Muscle layer of duodenum (tissue), 2 donors: ENCODE measurements around the gene SESN1.

Experiments used
- H3K27ac ChIP-seq: one replicate; pipeline ENCODE4 v1.7.0; 2013; ENCODE audit warnings: mild to moderate bottlenecking, low read length
- H3K27me3 ChIP-seq: one replicate; pipeline ENCODE4 v1.7.0; 2013; ENCODE audit warnings: low read depth, mild to moderate bottlenecking, control low read depth, low read length
- H3K36me3 ChIP-seq, 2 donors: one replicate each; pipeline ENCODE4 v1.7.0; 2013; ENCODE audit warnings: low read length in 2 of 2, control low read depth in 1 of 2, mild to moderate bottlenecking in 1 of 2; ENCODE audit not compliant: insufficient read depth in 2 of 2, control insufficient read depth in 1 of 2
- H3K4me1 ChIP-seq, 2 donors: one replicate each; pipeline ENCODE4 v1.7.0; 2013; ENCODE audit warnings: low read length in 2 of 2, mild to moderate bottlenecking in 2 of 2, control low read depth in 1 of 2, moderate library complexity in 1 of 2; ENCODE audit not compliant: insufficient read depth in 2 of 2, control insufficient read depth in 1 of 2
- H3K4me3 ChIP-seq, 2 donors: one replicate each; pipeline ENCODE4 v1.7.0; 2013; ENCODE audit warnings: low read length in 2 of 2, low read depth in 1 of 2, mild to moderate bottlenecking in 1 of 2
- H3K9me3 ChIP-seq, 2 donors: one replicate each; pipeline ENCODE4 v1.7.0; 2013; ENCODE audit warnings: low read length in 2 of 2, control low read depth in 1 of 2, mild to moderate bottlenecking in 1 of 2; ENCODE audit not compliant: control insufficient read depth in 1 of 2
- donor health status: healthy.

The SESN1 gene

GRCh38 chr6:109059571-109060021 lies 35.0 kb downstream of the SESN1 start:
- Histone ChIP-seq H3K9me3 (no peaks in the 10 kb centered on the region), H3K27ac (peak overlapping the region; percentile 45), H3K27me3 (no peaks in the 10 kb centered on the region), H3K4me3 (no peak overlapping the region), H3K4me1 (peaks cover 22 to 26% of the 10 kb centered on the region in 2 donors), H3K36me3 (no peaks in the 10 kb centered on the region)

- peak overlapping the region; percentile 45 for H3K27ac ChIP-seq
- peaks cover 22 to 26% of the 10 kb centered on the region in 2 donors for H3K4me1 ChIP-seq
- no peaks in the 10 kb centered on the region for H3K27me3 ChIP-seq
- no peak overlapping the region for H3K4me3 ChIP-seq
- H3K36me3 ChIP-seq: no peaks in the 10 kb centered on the region
- H3K9me3 ChIP-seq: no peaks in the 10 kb centered on the region
These were observed 35.5 kb downstream of the SESN1 start for GRCh38 chr6:109059153-109059552.

- Histone ChIP-seq H3K27me3 (no peaks in the 10 kb centered on the region), H3K9me3 (no peaks in the 10 kb centered on the region), H3K27ac (no peak overlapping the region), H3K36me3 (no peaks in the 10 kb centered on the region), H3K4me3 (no peak overlapping the region), H3K4me1 (peaks cover 22 to 26% of the 10 kb centered on the region in 2 donors)
These were observed 36.0 kb downstream of the SESN1 start for GRCh38 chr6:109058620-109059019.

GRCh38 chr6:109056661-109057060 lies 38.0 kb downstream of the SESN1 start:
- Histone ChIP-seq H3K27me3 (no peaks in the 10 kb centered on the region), H3K9me3 (no peaks in the 10 kb centered on the region), H3K4me3 (no peak overlapping the region), H3K27ac (no peak overlapping the region), H3K4me1 (peaks cover 26 to 27% of the 10 kb centered on the region in 2 donors), H3K36me3 (no peaks in the 10 kb centered on the region)

GRCh38 chr6:109055771-109056235 lies 38.8 kb downstream of the SESN1 start:
- no peaks in the 10 kb centered on the region for H3K9me3 ChIP-seq
- H3K27me3 ChIP-seq: no peaks in the 10 kb centered on the region
- no peak overlapping the region for H3K4me3 ChIP-seq
- H3K36me3 ChIP-seq: no peaks in the 10 kb centered on the region
- H3K27ac ChIP-seq: no peak overlapping the region
- peaks cover 26% of the 10 kb centered on the region in 2 donors for H3K4me1 ChIP-seq

- no peaks in the 10 kb centered on the region for H3K36me3 ChIP-seq
- H3K9me3 ChIP-seq: no peaks in the 10 kb centered on the region
- peaks cover 6 to 8% of the 10 kb centered on the region in 2 donors for H3K4me1 ChIP-seq
- H3K27ac ChIP-seq: no peak overlapping the region
- no peaks in the 10 kb centered on the region for H3K27me3 ChIP-seq
- no peak overlapping the region for H3K4me3 ChIP-seq
These were observed 41.3 kb downstream of the SESN1 start for GRCh38 chr6:109053336-109053735.

GRCh38 chr6:109052852-109053251 lies 41.8 kb downstream of the SESN1 start:
- Histone ChIP-seq H3K27me3 (no peaks in the 10 kb centered on the region), H3K4me1 (peaks cover 5 to 8% of the 10 kb centered on the region in 2 donors), H3K36me3 (no peaks in the 10 kb centered on the region), H3K27ac (no peak overlapping the region), H3K9me3 (no peaks in the 10 kb centered on the region), H3K4me3 (no peak overlapping the region)

GRCh38 chr6:109052018-109052651 lies 42.5 kb downstream of the SESN1 start:
- no peaks in the 10 kb centered on the region for H3K9me3 ChIP-seq
- no peak overlapping the region for H3K27ac ChIP-seq
- peaks cover 5 to 8% of the 10 kb centered on the region in 2 donors for H3K4me1 ChIP-seq
- no peaks in the 10 kb centered on the region for H3K27me3 ChIP-seq
- no peak overlapping the region for H3K4me3 ChIP-seq
- H3K36me3 ChIP-seq: no peaks in the 10 kb centered on the region

GRCh38 chr6:109051301-109052017 lies 43.2 kb downstream of the SESN1 start:
- H3K27ac ChIP-seq: no peak overlapping the region
- no peaks in the 10 kb centered on the region for H3K27me3 ChIP-seq
- H3K4me1 ChIP-seq: peaks cover 4 to 8% of the 10 kb centered on the region in 2 donors

GRCh38 chr6:109050447-109051102 lies 44.1 kb downstream of the SESN1 start:
- no peaks in the 10 kb centered on the region for H3K9me3 ChIP-seq
- peaks cover 0 to 8% of the 10 kb centered on the region in 2 donors for H3K4me1 ChIP-seq
- no peaks in the 10 kb centered on the region for H3K27me3 ChIP-seq
- no peaks in the 10 kb centered on the region for H3K36me3 ChIP-seq
- H3K4me3 ChIP-seq: no peak overlapping the region
- H3K27ac ChIP-seq: no peak overlapping the region

More at GRCh38 chr6:109051301-109052017, 43.2 kb downstream of the SESN1 start:
- no peaks in the 10 kb centered on the region for H3K9me3 ChIP-seq
- H3K4me3 ChIP-seq: no peak overlapping the region
- no peaks in the 10 kb centered on the region for H3K36me3 ChIP-seq

- no peaks in the 10 kb centered on the region for H3K27me3 ChIP-seq
- no peaks in the 10 kb centered on the region for H3K36me3 ChIP-seq
- no peaks in the 10 kb centered on the region for H3K9me3 ChIP-seq
- H3K4me3 ChIP-seq: no peak overlapping the region
- no peak overlapping the region for H3K27ac ChIP-seq
- peaks cover 0 to 8% of the 10 kb centered on the region in 2 donors for H3K4me1 ChIP-seq
These were observed 44.6 kb downstream of the SESN1 start for GRCh38 chr6:109050012-109050411.
